Heart left ventricle (tissue), 16 donors: ENCODE measurements around the gene TUBG2. TPM values are rescaled to one million over a fixed set of nuclear protein-coding genes. Genes with fewer than 3 reads are reported as not detected.
A peak's percentile ranks its signal among the peaks of the same experiment; 100 is the strongest.

Source experiments
- ATAC-seq, 4 donors: fragments of 200-7000 bp; cut with Tn5 transposase; one replicate each; pipeline ENCODE4 v1.9.1; 2020 to 2022; ENCODE audit warnings: moderate library complexity in 4 of 4, mild to moderate bottlenecking in 3 of 4, moderate number of reproducible peaks in 1 of 4
- DNase-seq, 5 donors: peaks; one replicate each; pipeline ENCODE4 v3.0.0-alpha.2; 2020
- H3K27ac ChIP-seq, 12 donors: fragments of 200-600 bp; sonication (generic) in 4 of 12; one replicate each; pipeline versions ENCODE4 v1.5.0 to v1.8.0; 2016 to 2022; ENCODE audit warnings: mild to moderate bottlenecking in 2 of 12
- H3K27me3 ChIP-seq, 9 donors: fragments of 200-600 bp; sonication (generic) in 2 of 9; one replicate each; pipeline versions ENCODE4 v1.5.1 to v1.8.0; 2016 to 2022; ENCODE audit warnings: mild to moderate bottlenecking in 3 of 9
- H3K36me3 ChIP-seq, 9 donors: fragments of 200-600 bp; sonication (generic) in 2 of 9; one replicate each; pipeline versions ENCODE4 v1.5.0 to v1.8.0; 2018 to 2022; ENCODE audit warnings: mild to moderate bottlenecking in 2 of 9
- H3K4me1 ChIP-seq, 12 donors: fragments of 200-600 bp; sonication (generic) in 4 of 12; one replicate each; pipeline versions ENCODE4 v1.5.0 to v1.8.0; 2016 to 2022; ENCODE audit warnings: mild to moderate bottlenecking in 3 of 12
- H3K4me3 ChIP-seq, 12 donors: fragments of 200-600 bp; sonication (generic) in 4 of 12; one replicate each; pipeline versions ENCODE4 v1.5.0 to v1.8.0; 2017 to 2022; ENCODE audit warnings: mild to moderate bottlenecking in 9 of 12, moderate library complexity in 4 of 12
- H3K9me3 ChIP-seq, 12 donors: fragments of 200-600 bp; sonication (generic) in 4 of 12; one replicate each; pipeline versions ENCODE4 v1.5.0 to v1.8.0; 2016 to 2022; ENCODE audit warnings: mild to moderate bottlenecking in 1 of 12
- CTCF ChIP-seq, 12 donors: fragments of 200-600 bp; sonication (generic) in 4 of 12; IDR thresholded peaks; one replicate each; pipeline versions ENCODE4 v1.5.0 to v1.8.0; 2018 to 2022; ENCODE audit warnings: antibody characterized with exemption in 12 of 12, mild to moderate bottlenecking in 5 of 12
- POLR2A ChIP-seq, 2 donors: fragments of 450-650 bp; IDR thresholded peaks; one replicate each; pipeline ENCODE4 v1.6.1; 2017; ENCODE audit warnings: antibody characterized with exemption in 2 of 2, mild to moderate bottlenecking in 2 of 2, moderate library complexity in 2 of 2
- WGBS, 4 donors: extraction: QIAGEN DNeasy Blood & Tissue Kit in 2 of 4; methylation state at CpG; one replicate each; pipeline versions ENCODE4 v1.1.5 to v1.1.7; 2013 to 2018; 5-methylcytosine and 5-hydroxymethylcytosine counted together
- intact Hi-C, 10 donors: fragments of 100-400 bp; cut with DNase I; formaldehyde crosslinking; loops; one replicate each; pipeline versions ENCODE4 v1.11.1 to v1.14.2; 2022
- polyA plus RNA-seq, 2 donors: library from polyadenylated mRNA; stranded (reverse); fragments of 200-250 nt; gene quantifications; one replicate each; pipeline ENCODE4 v1.2.3, GENCODE V29; 2013
- total RNA-seq, 9 donors: library from RNA; depleted of rRNA in 2 of 9; stranded (reverse); fragments of >200 nt in 2 of 9; fragmentation: NEBNext Ultra II Directional in 3 of 9; extraction: Animal tissue kit (Norgen Biotek cat#: 25700) in 3 of 9; gene quantifications; one replicate each; pipeline versions ENCODE4 v1.1.0 to v1.2.4, GENCODE V29; 2016 to 2023
- donor health status: ischemic (EF 13 %, LVEDD 7.1; RV severe dilation, severe dysfunction).
- donor health status: healthy with polysubstance abuse.
- donor health status: DM: no; HTN: yes; CAD: no.
- donor health status: DM: no; HTN: no; CAD: no.
- donor health status: ischemic (EF 25% LVEDD 6.9; RV normal size, moderate dysfunction).
- donor health status: ischemic (EF 25% LVEDD 5.7; RV mildly dilated, moderate dysfunction).
- donor health status: healthy.
- donor health status: DM: yes; HTN: yes; CAD: no.
- donor health status: ischemic (EF 35%, LVEDD 5.7; RV mildly dilated, moderate dysfunction).
- donor health status: nonischemic (EF 11% LVEDD 7.7; RV severe dilation, severe dysfunction).
- donor health status: DM: yes; HTN: yes; CAD: no.
- donor health status: PGD.
- donor health status: ischemic (EF 29% LVEDD 5.4; RV normal size, mild dysfunction).
- donor health status: nonischemic (EF 23%, LVEDD 6.1; RV moderate dilation, normal function).

Gene TUBG2
- total and polyA plus RNA-seq, 11 donors, result 8.6 to 28.2 (median 15.3) TPM

DNA sequence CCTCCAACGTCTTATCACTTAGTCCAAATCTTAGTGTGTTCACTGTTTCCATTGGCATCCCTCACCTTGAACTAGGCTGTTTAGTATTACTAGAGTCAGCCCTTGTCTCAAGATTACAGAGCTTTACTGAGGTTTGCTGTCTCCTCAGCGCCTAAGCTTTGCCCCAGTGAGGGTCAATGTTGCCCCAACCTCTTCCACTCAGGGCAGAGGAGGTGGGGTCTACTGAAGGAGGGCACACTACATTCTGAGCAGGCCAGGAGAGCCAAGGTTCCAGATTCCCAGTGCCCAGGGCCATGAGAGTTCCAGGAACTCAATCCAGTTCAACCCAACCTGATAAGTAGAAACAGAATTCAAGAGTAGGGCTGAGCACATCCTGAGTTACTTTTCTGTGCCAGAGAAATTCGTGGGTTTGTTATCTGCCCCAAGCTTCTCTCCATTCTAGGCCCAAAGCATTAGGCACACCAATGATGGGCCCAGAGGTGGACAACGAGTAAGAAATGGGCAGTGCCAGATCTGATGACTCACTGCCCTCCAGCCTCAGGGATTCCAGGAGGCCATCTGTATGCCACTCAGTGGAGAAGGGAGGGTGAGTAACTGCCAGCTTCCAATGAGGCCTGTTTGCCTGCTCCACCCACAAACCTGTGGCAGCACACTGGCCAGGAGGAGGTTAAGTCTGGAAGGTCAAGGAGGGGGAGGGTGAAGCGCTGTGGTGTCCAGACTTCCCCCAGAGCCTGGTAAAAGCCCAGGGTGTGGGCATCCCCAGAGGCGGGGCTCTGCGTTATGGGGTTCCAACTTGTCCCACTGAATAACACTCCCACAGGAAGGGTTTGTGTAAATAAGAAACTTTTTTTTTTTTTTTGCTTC lies 8.2 kb downstream of the TUBG2 start:
- intact Hi-C loops, result no loop called here
- H3K27ac ChIP-seq, result peak overlapping the region; percentile 52 to 92 (median 72)
- 34 to 41% (median 40%) methylated on average over 7 of the region's 7 CpGs for WGBS, 4 donors
- DNase-seq (peak in 3 of 5 donors; percentile 28 to 76 (median 56)), ATAC-seq (peak; percentile 53 to 77 (median 68))
- no peaks in the 10 kb centered on the region for H3K9me3 ChIP-seq
- H3K36me3 ChIP-seq, result peaks cover 0 to 99% (median 82%) of the 10 kb centered on the region in 9 donors
- H3K4me3 ChIP-seq, result no peak overlapping the region
- H3K4me1 ChIP-seq, result peaks cover 0 to 40% (median 25%) of the 10 kb centered on the region in 12 donors
- peaks cover 0 to 27% (median 0%) of the 10 kb centered on the region in 9 donors for H3K27me3 ChIP-seq
- TF ChIP-seq POLR2A (IDR thresholded peaks at IDR 0.05) (no peak), CTCF (IDR thresholded peaks at IDR 0.05) (no peak)

DNA sequence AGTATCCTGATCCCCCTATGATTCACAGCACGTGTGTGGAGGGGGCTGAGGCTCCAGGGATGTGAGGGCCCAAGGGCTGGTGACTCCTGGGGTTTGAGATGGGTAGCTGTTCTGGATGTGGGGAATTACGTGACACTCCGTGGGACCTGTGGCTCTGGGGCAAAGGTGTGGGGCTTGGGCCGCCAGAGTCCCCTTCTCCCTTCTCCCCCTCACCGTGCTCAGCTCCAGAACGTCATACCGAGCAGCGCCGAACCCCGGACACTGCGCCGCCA lies 10.6 kb downstream of the TUBG2 start:
- DNase-seq (no peak), ATAC-seq (no peak)
- WGBS, 4 donors, result 81 to 94% (median 86%) methylated on average over 11 to 12 of the region's 12 CpGs
- H3K9me3 ChIP-seq, result no peaks in the 10 kb centered on the region
- TF ChIP-seq POLR2A (IDR thresholded peaks at IDR 0.05) (no peak), CTCF (IDR thresholded peaks at IDR 0.05) (no peak)
- intact Hi-C loops, result no loop called here
- peaks cover 0 to 43% (median 0%) of the 10 kb centered on the region in 9 donors for H3K27me3 ChIP-seq
- H3K36me3 ChIP-seq, result peaks cover 0 to 91% (median 75%) of the 10 kb centered on the region in 9 donors
- no peak overlapping the region for H3K4me3 ChIP-seq
- H3K4me1 ChIP-seq, result peaks cover 0 to 58% (median 40%) of the 10 kb centered on the region in 12 donors
- peak overlapping the region in 9 of 12 donors; percentile 9 to 91 (median 74) for H3K27ac ChIP-seq

GRCh38 chr17:42669977-42670788 lies 11.1 kb downstream of the TUBG2 start:
- peak overlapping the region in 4 of 12 donors; percentile 15 to 85 (median 45) for H3K27ac ChIP-seq
- H3K27me3 ChIP-seq, result peaks cover 0 to 44% (median 0%) of the 10 kb centered on the region in 9 donors
- TF ChIP-seq CTCF (IDR thresholded peaks at IDR 0.05), result no peak
- no peak for TF ChIP-seq POLR2A (IDR thresholded peaks at IDR 0.05)
- intact Hi-C loops, result loop anchor here in 2 of 10 donors (5.0 to 10.0 kb wide), 2 partner anchors 53 to 55 kb away; no protein-coding TSS in a partner anchor
- peak overlapping the region in 1 of 12 donors; percentile 38 for H3K4me3 ChIP-seq
- peaks cover 0 to 85% (median 72%) of the 10 kb centered on the region in 9 donors for H3K36me3 ChIP-seq
- ATAC-seq (no peak), DNase-seq (peak in 1 of 5 donors; percentile 59)
- H3K9me3 ChIP-seq, result no peaks in the 10 kb centered on the region
- H3K4me1 ChIP-seq, result peaks cover 0 to 63% (median 44%) of the 10 kb centered on the region in 12 donors
- 66 to 87% (median 79%) methylated on average over 71 to 87 of the region's 87 CpGs for WGBS, 4 donors
